Osteocyte (in vitro differentiated cells): ENCODE results near the gene MISP. TPM values are rescaled to one million over a fixed set of nuclear protein-coding genes. Genes with fewer than 3 reads are reported as not detected.

Experiments
- DNase-seq: peaks from one replicate; pipeline ENCODE4 v3.0.0; 2021; ENCODE audit warnings: mixed read lengths; ENCODE audit not compliant: unreplicated experiment; ENCODE audit errors: extremely low spot score
- H3K27ac Mint-ChIP-seq: one replicate; pipeline ENCODE4 v1.8.0; 2021; ENCODE audit warnings: mild to moderate bottlenecking, mixed read lengths; ENCODE audit not compliant: unreplicated experiment
- H3K27me3 Mint-ChIP-seq: one replicate; pipeline ENCODE4 v1.8.0; 2021; ENCODE audit warnings: mixed read lengths; ENCODE audit not compliant: unreplicated experiment
- H3K36me3 Mint-ChIP-seq: one replicate; pipeline ENCODE4 v1.8.0; 2021; ENCODE audit warnings: mixed read lengths; ENCODE audit not compliant: unreplicated experiment
- H3K4me1 Mint-ChIP-seq: one replicate; pipeline ENCODE4 v1.8.0; 2021; ENCODE audit warnings: mixed read lengths; ENCODE audit not compliant: unreplicated experiment
- H3K4me3 Mint-ChIP-seq: one replicate; pipeline ENCODE4 v1.8.0; 2021; ENCODE audit warnings: mild to moderate bottlenecking, moderate library complexity, mixed read lengths; ENCODE audit not compliant: unreplicated experiment
- H3K9me3 Mint-ChIP-seq: one replicate; pipeline ENCODE4 v1.8.0; 2021; ENCODE audit warnings: mixed read lengths; ENCODE audit not compliant: unreplicated experiment
- total RNA-seq: library from RNA; stranded (reverse); gene quantifications from 2 replicates; pipeline ENCODE4 v1.2.1, GENCODE V29; 2021
- TF ChIP-seq, protein P1 (sequence below): fragments of 200-600 bp; sonication (generic); IDR thresholded peaks from 2 replicates; pipeline ENCODE4 v1.5.0; 2021; ENCODE audit warnings: antibody characterized with exemption, mild to moderate bottlenecking, moderate library complexity

Gene MISP
- total RNA-seq, 1 donor from 2014 or later, result 1.3 TPM

DNA sequence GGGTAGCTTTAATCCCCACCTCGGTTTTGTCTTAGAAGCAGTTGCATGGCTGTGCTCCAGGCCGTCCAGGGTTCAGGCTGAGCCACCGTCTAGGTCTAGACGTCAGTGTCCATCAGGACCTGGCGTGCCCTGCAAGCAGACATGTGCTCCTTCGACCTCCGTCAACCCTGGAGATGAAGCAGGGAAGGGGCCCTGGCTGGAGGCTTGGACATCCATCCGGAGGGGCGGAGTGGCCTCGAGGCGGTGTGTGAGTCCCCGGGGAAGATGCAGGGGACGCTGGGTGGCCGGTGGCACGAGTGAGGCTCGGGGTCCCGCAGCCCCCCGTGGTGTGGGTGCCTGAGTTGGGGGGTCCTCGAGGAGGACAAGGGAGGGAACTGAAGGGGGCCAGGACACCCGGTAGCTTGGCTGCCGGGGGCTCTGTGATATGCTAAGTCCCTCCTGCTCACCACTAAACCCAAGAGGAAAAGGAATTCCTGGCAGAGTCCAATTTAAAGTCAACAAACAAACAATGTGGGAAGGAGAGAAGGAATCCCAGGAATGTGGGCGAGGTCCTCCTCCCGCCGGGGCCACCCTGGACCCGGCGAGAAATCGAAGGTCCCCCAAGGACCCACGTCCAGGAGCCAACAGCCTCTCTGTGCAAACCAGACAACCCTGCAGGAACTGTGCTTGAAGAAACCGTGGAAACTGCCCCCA, 31.4 kb downstream of the MISP start:
- Mint-ChIP-seq H3K27me3 (no peaks in the 10 kb centered on the region), H3K36me3 (no peaks in the 10 kb centered on the region), H3K4me3 (peak overlapping the region; percentile 75), H3K27ac (peak overlapping the region; percentile 98), H3K4me1 (peaks cover 57% of the 10 kb centered on the region), H3K9me3 (no peaks in the 10 kb centered on the region)
- DNase-seq, result no peak
- TF ChIP-seq, protein P1, sequence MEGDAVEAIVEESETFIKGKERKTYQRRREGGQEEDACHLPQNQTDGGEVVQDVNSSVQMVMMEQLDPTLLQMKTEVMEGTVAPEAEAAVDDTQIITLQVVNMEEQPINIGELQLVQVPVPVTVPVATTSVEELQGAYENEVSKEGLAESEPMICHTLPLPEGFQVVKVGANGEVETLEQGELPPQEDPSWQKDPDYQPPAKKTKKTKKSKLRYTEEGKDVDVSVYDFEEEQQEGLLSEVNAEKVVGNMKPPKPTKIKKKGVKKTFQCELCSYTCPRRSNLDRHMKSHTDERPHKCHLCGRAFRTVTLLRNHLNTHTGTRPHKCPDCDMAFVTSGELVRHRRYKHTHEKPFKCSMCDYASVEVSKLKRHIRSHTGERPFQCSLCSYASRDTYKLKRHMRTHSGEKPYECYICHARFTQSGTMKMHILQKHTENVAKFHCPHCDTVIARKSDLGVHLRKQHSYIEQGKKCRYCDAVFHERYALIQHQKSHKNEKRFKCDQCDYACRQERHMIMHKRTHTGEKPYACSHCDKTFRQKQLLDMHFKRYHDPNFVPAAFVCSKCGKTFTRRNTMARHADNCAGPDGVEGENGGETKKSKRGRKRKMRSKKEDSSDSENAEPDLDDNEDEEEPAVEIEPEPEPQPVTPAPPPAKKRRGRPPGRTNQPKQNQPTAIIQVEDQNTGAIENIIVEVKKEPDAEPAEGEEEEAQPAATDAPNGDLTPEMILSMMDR, result no peak

GRCh38 chr19:782878-783668, 32.2 kb downstream of the MISP start:
- H3K36me3 Mint-ChIP-seq, result no peaks in the 10 kb centered on the region
- H3K9me3 Mint-ChIP-seq, result no peaks in the 10 kb centered on the region
- H3K27ac Mint-ChIP-seq, result peak overlapping the region; percentile 98
- H3K4me3 Mint-ChIP-seq, result peak overlapping the region; percentile 75
- TF ChIP-seq, protein P1, result no peak
- peaks cover 57% of the 10 kb centered on the region for H3K4me1 Mint-ChIP-seq
- DNase-seq, result no peak
- no peaks in the 10 kb centered on the region for H3K27me3 Mint-ChIP-seq

- H3K4me1 Mint-ChIP-seq, result peaks cover 59% of the 10 kb centered on the region
- DNase-seq, result no peak
- no peaks in the 10 kb centered on the region for H3K36me3 Mint-ChIP-seq
- H3K27me3 Mint-ChIP-seq, result no peaks in the 10 kb centered on the region
- no peaks in the 10 kb centered on the region for H3K9me3 Mint-ChIP-seq
- peak overlapping the region; percentile 40 for H3K4me3 Mint-ChIP-seq
- TF ChIP-seq, protein P1, result no peak
- H3K27ac Mint-ChIP-seq, result peak overlapping the region; percentile 69
Observed at GRCh38 chr19:784541-784940, 33.6 kb downstream of the MISP start.

DNA sequence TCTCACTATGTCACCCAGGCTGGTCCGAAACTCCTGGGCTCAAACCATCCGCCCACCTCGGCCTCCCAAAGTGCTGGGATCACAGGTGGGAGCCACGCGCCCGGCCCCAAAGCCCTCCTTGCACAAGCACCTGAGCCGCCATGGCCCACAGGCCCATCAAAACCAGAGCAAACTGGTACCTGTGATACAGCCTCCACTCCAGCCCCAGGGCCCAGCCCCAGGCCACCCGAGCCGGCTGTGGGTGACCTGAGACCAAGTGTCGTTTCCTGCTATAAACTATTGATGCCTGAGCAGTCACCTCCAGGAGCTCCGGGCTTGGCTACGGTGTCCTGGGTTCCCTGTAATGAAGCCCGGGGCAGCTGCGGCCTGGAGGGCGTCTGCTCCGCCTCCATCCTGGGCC, 36.6 kb downstream of the MISP start:
- H3K4me3 Mint-ChIP-seq, result no peak overlapping the region
- no peak overlapping the region for H3K27ac Mint-ChIP-seq
- H3K9me3 Mint-ChIP-seq, result no peaks in the 10 kb centered on the region
- TF ChIP-seq, protein P1, result no peak
- no peak for DNase-seq
- H3K36me3 Mint-ChIP-seq, result no peaks in the 10 kb centered on the region
- H3K27me3 Mint-ChIP-seq, result no peaks in the 10 kb centered on the region
- H3K4me1 Mint-ChIP-seq, result peaks cover 53% of the 10 kb centered on the region

- Mint-ChIP-seq H3K4me3 (peak overlapping the region; percentile 24), H3K27ac (peak overlapping the region; percentile 83), H3K9me3 (no peaks in the 10 kb centered on the region), H3K36me3 (no peaks in the 10 kb centered on the region), H3K4me1 (peaks cover 45% of the 10 kb centered on the region), H3K27me3 (no peaks in the 10 kb centered on the region)
- no peak for DNase-seq
- TF ChIP-seq, protein P1, result no peak
Observed at GRCh38 chr19:788686-788982, 37.7 kb downstream of the MISP start.
